SK-N-SH (cell line): ENCODE data around the gene ABHD2. TPM values are rescaled to one million over a fixed set of nuclear protein-coding genes. Genes with fewer than 3 reads are reported as not detected.

Source experiments
- CTCF ChIA-PET: fragments of 300-600, 350-600 bp; formaldehyde crosslinking; extraction: SDS; loops from one replicate; lab custom pipeline; 2021; lab: Yijun Ruan, JAX
- POLR2A ChIA-PET: fragments of 350-600 bp; sonication (Branson Sonifier 250); formaldehyde crosslinking; extraction: SDS; loops from one replicate; lab custom pipeline; 2020; ENCODE audit warnings: antibody characterized with exemption, inconsistent platforms; lab: Yijun Ruan, JAX
- DNase-seq: peaks from one replicate; pipeline ENCODE4 v3.0.0; 2012
- H2AFZ ChIP-seq: fragments of 200-600 bp; sonication (generic); 2 replicates; pipeline ENCODE4 v1.8.1; 2016; ENCODE audit warnings: antibody characterized with exemption, mild to moderate bottlenecking, low read depth
- H3F3A ChIP-seq: fragments of 200-600 bp; sonication (generic); replicated peaks from 2 replicates; pipeline ENCODE3; 2016; ENCODE audit warnings: antibody characterized with exemption, mild to moderate bottlenecking; ENCODE audit not compliant: insufficient read depth
- H3K27ac ChIP-seq, 2 experiments: fragments of 200-500 bp in 1 of 2; fragments of 200-600 bp in 1 of 2; sonication (Bioruptor generic) in 1 of 2; sonication (generic), shearing (Covaris generic) in 1 of 2; 2 replicates each; pipeline versions ENCODE4 v1.5.1 to v1.6.1; 2014 to 2016; ENCODE audit warnings: low read depth in 2 of 2, inconsistent platforms in 1 of 2, low read length in 1 of 2, mild to moderate bottlenecking in 1 of 2, mixed read lengths in 1 of 2
- H3K27me3 ChIP-seq: fragments of 200-600 bp; sonication (generic), shearing (Covaris generic); 2 replicates; pipeline ENCODE4 v1.6.1; 2016; ENCODE audit warnings: mixed run types; ENCODE audit not compliant: insufficient read depth
- H3K36me3 ChIP-seq, 2 experiments: fragments of 200-500 bp in 1 of 2; fragments of 200-600 bp in 1 of 2; sonication (Bioruptor generic) in 1 of 2; sonication (generic) in 1 of 2; replicated peaks in 1 of 2; 2 replicates each; pipeline versions ENCODE3 to v1.5.1; 2014 to 2016; ENCODE audit warnings: low read length in 1 of 2, mild to moderate bottlenecking in 1 of 2; ENCODE audit not compliant: insufficient read depth in 2 of 2, control insufficient read depth in 1 of 2
- H3K4me1 ChIP-seq, 2 experiments: fragments of 200-500 bp in 1 of 2; fragments of 200-600 bp in 1 of 2; sonication (Bioruptor generic) in 1 of 2; sonication (generic), shearing (Covaris generic) in 1 of 2; 2 replicates each; pipeline versions ENCODE4 v1.5.1 to v1.6.1; 2014 to 2016; ENCODE audit warnings: low read depth in 1 of 2, low read length in 1 of 2, mixed run types in 1 of 2; ENCODE audit not compliant: insufficient read depth in 2 of 2, control insufficient read depth in 1 of 2
- H3K4me2 ChIP-seq: fragments of 200-600 bp; sonication (generic), shearing (Covaris generic); 2 replicates; pipeline ENCODE4 v1.6.1; 2017; ENCODE audit warnings: mixed run types
- H3K4me3 ChIP-seq, 2 experiments: fragments of 200-500 bp in 1 of 2; fragments of 200-600 bp in 1 of 2; sonication (Bioruptor generic) in 1 of 2; sonication (generic), shearing (Covaris generic) in 1 of 2; 2 replicates each; pipeline versions ENCODE4 v1.5.1 to v1.8.1; 2014 to 2016; ENCODE audit warnings: low read depth in 2 of 2, inconsistent platforms in 1 of 2, low read length in 1 of 2, mild to moderate bottlenecking in 1 of 2, mixed read lengths in 1 of 2, moderate library complexity in 1 of 2
- H3K79me2 ChIP-seq: fragments of 200-600 bp; sonication (generic); 2 replicates; pipeline ENCODE4 v1.8.1; 2017; ENCODE audit warnings: mild to moderate bottlenecking; ENCODE audit not compliant: insufficient read depth
- H3K9ac ChIP-seq: fragments of 200-600 bp; sonication (generic); 2 replicates; pipeline ENCODE4 v1.6.1; 2017; ENCODE audit warnings: mixed run types
- H3K9me2 ChIP-seq: fragments of 200-600 bp; sonication (generic); 2 replicates; pipeline ENCODE4 v1.6.1; 2017; ENCODE audit warnings: mixed run types
- H3K9me3 ChIP-seq: fragments of 200-600 bp; sonication (generic); 2 replicates; pipeline ENCODE4 v1.6.1; 2017; ENCODE audit warnings: mixed run types, mild to moderate bottlenecking, moderate library complexity
- H4K20me1 ChIP-seq: fragments of 200-600 bp; sonication (generic); 2 replicates; pipeline ENCODE4 v1.6.1; 2017; ENCODE audit warnings: mild to moderate bottlenecking, mixed run types; ENCODE audit not compliant: insufficient read depth
- EP300 ChIP-seq, 2 experiments: IDR thresholded peaks; 2 replicates each; pipeline versions ENCODE4 v1.4.0 to v1.6.1; 2012; ENCODE audit warnings: borderline replicate concordance in 1 of 2, low read depth in 1 of 2, low read length in 1 of 2
- EZH2phosphoT487 ChIP-seq: fragments of 200-600 bp; sonication (generic); IDR thresholded peaks from 2 replicates; pipeline ENCODE4 v1.6.1; 2017; ENCODE audit warnings: low read depth, mixed run types, mild to moderate bottlenecking, antibody characterized with exemption, moderate library complexity, borderline replicate concordance
- FOXM1 ChIP-seq: IDR thresholded peaks from 2 replicates; pipeline ENCODE4 v1.4.0; 2012; ENCODE audit warnings: low read depth, mild to moderate bottlenecking
- GABPA ChIP-seq: IDR thresholded peaks from 2 replicates; pipeline ENCODE4 v1.4.0; 2012; ENCODE audit warnings: low read depth, mild to moderate bottlenecking
- GATA2 ChIP-seq: sonication (generic); formaldehyde crosslinking; IDR thresholded peaks from 2 replicates; pipeline ENCODE4 v1.5.0; 2020; ENCODE audit warnings: mild to moderate bottlenecking, missing genetic modification reagents
- IRF3 ChIP-seq: fragments of 150-350 bp; IDR thresholded peaks from 2 replicates; pipeline ENCODE4 v1.6.1; 2016; ENCODE audit warnings: mild to moderate bottlenecking, low read depth, low read length
- JUND ChIP-seq: IDR thresholded peaks from 2 replicates; pipeline ENCODE4 v1.4.0; 2012
- MAX ChIP-seq: IDR thresholded peaks from 2 replicates; pipeline ENCODE4 v1.4.0; 2012; ENCODE audit warnings: low read depth
- MEF2A ChIP-seq: IDR thresholded peaks from 2 replicates; pipeline ENCODE4 v1.4.0; 2012; ENCODE audit warnings: low read depth, borderline replicate concordance
- MXI1 ChIP-seq: IDR thresholded peaks from 2 replicates; pipeline ENCODE4 v1.6.1; 2012; ENCODE audit warnings: mild to moderate bottlenecking, low read depth, low read length, improper control_type of control experiment
- NFIC ChIP-seq: IDR thresholded peaks from 2 replicates; pipeline ENCODE4 v1.4.0; 2012; ENCODE audit warnings: borderline replicate concordance
- NRF1 ChIP-seq: IDR thresholded peaks from 2 replicates; pipeline ENCODE4 v1.6.1; 2012; ENCODE audit warnings: low read depth, mild to moderate bottlenecking, low read length
- RCOR1 ChIP-seq: fragments of 150-350 bp; IDR thresholded peaks from 2 replicates; pipeline ENCODE4 v1.6.1; 2017; ENCODE audit warnings: antibody characterized with exemption, low read length
- RFX5 ChIP-seq: IDR thresholded peaks from 2 replicates; pipeline ENCODE4 v1.6.1; 2012; ENCODE audit warnings: mild to moderate bottlenecking, improper control_type of control experiment, low read length
- RXRA ChIP-seq: IDR thresholded peaks from 2 replicates; pipeline ENCODE4 v1.4.0; 2012; ENCODE audit warnings: low read depth, mild to moderate bottlenecking, borderline replicate concordance
- SIN3A ChIP-seq: IDR thresholded peaks from 2 replicates; pipeline ENCODE4 v1.6.1; 2012; ENCODE audit warnings: low read depth, mild to moderate bottlenecking, low read length, moderate library complexity, borderline replicate concordance
- TCF12 ChIP-seq: IDR thresholded peaks from 2 replicates; pipeline ENCODE4 v1.4.0; 2012
- USF2 ChIP-seq: fragments of 150-350 bp; IDR thresholded peaks from 2 replicates; pipeline ENCODE4 v1.6.1; 2017; ENCODE audit warnings: antibody characterized with exemption, low read length, low read depth, borderline replicate concordance
- YY1 ChIP-seq: IDR thresholded peaks from 2 replicates; pipeline ENCODE4 v1.4.0; 2012; ENCODE audit warnings: low read depth, mild to moderate bottlenecking
- ZBTB33 ChIP-seq: IDR thresholded peaks from 2 replicates; pipeline ENCODE4 v1.4.0; 2012; ENCODE audit warnings: low read depth, borderline replicate concordance
- WGBS: methylation state at CpG from one replicate; pipeline ENCODE4 v1.1.6; 2017; ENCODE audit warnings: low lambda C conversion rate; 5-methylcytosine and 5-hydroxymethylcytosine counted together
- polyA plus RNA-seq, 3 experiments: library from polyadenylated mRNA; depleted of rRNA; stranded (reverse); fragments of >200 nt; gene quantifications; 2 replicates each; pipeline ENCODE4 v1.2.3, GENCODE V29; 2012
- TF ChIP-seq, protein P1 (sequence below): IDR thresholded peaks from 2 replicates; pipeline ENCODE4; 2012

Gene ABHD2
- polyA plus RNA-seq, 1 of the 3 experiments (the other 2 are of a cell fraction): 19.2 TPM

GRCh38 chr15:89072277-89072869, 15.9 kb upstream of the ABHD2 start:
- no peak overlapping the region for H2AFZ ChIP-seq
- no peaks in the 10 kb centered on the region for H3K27me3 ChIP-seq
- H3K9me3 ChIP-seq: no peaks in the 10 kb centered on the region
- H4K20me1 ChIP-seq: no peaks in the 10 kb centered on the region
- CTCF ChIA-PET: interaction anchor here (1.4 to 4.2 kb wide), 4 partner anchors 11 to 106 kb away, joined by 4 to 21 read pairs (median 14); no protein-coding TSS in a partner anchor
- H3K9me2 ChIP-seq: no peaks in the 10 kb centered on the region
- H3K79me2 ChIP-seq: no peaks in the 10 kb centered on the region
- H3F3A ChIP-seq: no peaks in the 10 kb centered on the region
- H3K27ac ChIP-seq: no peak overlapping the region
- no peak for DNase-seq
- no peak overlapping the region for H3K4me3 ChIP-seq
- TF ChIP-seq NRF1: no peak
- no peak for TF ChIP-seq MEF2A
- TF ChIP-seq, protein P1, sequence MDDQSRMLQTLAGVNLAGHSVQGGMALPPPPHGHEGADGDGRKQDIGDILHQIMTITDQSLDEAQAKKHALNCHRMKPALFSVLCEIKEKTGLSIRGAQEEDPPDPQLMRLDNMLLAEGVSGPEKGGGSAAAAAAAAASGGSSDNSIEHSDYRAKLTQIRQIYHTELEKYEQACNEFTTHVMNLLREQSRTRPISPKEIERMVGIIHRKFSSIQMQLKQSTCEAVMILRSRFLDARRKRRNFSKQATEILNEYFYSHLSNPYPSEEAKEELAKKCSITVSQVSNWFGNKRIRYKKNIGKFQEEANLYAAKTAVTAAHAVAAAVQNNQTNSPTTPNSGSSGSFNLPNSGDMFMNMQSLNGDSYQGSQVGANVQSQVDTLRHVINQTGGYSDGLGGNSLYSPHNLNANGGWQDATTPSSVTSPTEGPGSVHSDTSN: no peak
- H3K4me2 ChIP-seq: no peak overlapping the region
- no peak overlapping the region for H3K9ac ChIP-seq
- WGBS: 80% methylated on average over 3 of the region's 3 CpGs
- H3K36me3 ChIP-seq: no peaks in the 10 kb centered on the region
- no peaks in the 10 kb centered on the region for H3K4me1 ChIP-seq
- POLR2A ChIA-PET: no interaction called here

DNA sequence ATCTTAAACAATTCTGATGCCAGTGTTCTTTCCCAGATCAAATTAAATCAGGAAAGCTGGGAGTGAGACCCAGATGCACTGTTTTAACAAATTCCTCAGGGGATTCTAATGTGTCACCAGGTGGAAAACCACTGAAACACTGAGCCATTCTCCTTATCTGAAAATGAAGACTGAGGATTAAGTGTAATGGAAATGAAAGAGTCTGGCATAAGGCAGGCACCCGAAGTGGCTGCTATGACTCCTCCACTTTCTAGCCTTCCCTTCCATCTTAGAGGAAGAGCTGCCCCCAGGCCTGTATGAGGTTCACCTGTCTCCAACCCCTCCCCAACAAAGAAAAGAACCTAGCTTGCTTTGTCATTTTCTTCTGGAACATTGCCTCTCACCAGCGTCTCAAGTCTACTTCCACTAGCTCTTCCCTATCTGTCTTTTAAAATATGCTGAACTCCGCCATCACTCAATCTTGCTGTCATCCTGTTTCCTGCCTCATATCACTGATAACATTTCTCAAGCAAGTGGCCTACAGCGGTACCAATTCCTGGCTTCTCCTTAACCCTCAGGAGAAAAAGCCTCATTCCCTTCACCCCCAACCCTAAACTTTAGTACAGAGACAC, 13.7 kb upstream of the ABHD2 start:
- H3K9me3 ChIP-seq: no peaks in the 10 kb centered on the region
- ChIA-PET CTCF (interaction anchor here (0.7 to 4.2 kb wide), 6 partner anchors 16 to 103 kb away, joined by 3 to 21 read pairs (median 8); no protein-coding TSS in a partner anchor), POLR2A (no interaction called here)
- no peak overlapping the region for H2AFZ ChIP-seq
- TF ChIP-seq MAX: no peak
- no peak for TF ChIP-seq ZBTB33
- TF ChIP-seq JUND: no peak
- TF ChIP-seq GABPA: no peak
- no peak for TF ChIP-seq EP300 (IDR thresholded peaks at IDR 0.05; ENCODE audit: borderline replicate concordance in 1 of 2, low read depth in 1 of 2, low read length in 1 of 2)
- no peak for TF ChIP-seq NFIC
- no peak for TF ChIP-seq RFX5
- no peak for TF ChIP-seq FOXM1
- no peak for TF ChIP-seq RCOR1
- TF ChIP-seq USF2: no peak
- TF ChIP-seq IRF3: no peak
- TF ChIP-seq MXI1: no peak
- TF ChIP-seq EZH2phosphoT487: no peak
- TF ChIP-seq YY1: no peak
- no peak for TF ChIP-seq RXRA
- no peak for TF ChIP-seq MEF2A
- TF ChIP-seq TCF12: no peak
- TF ChIP-seq SIN3A: no peak
- TF ChIP-seq GATA2 (CRISPR knock-in tag): no peak
- TF ChIP-seq, protein P1: no peak
- no peaks in the 10 kb centered on the region for H3K27me3 ChIP-seq
- no peak overlapping the region for H3K9ac ChIP-seq
- H4K20me1 ChIP-seq: no peaks in the 10 kb centered on the region
- H3F3A ChIP-seq: no peaks in the 10 kb centered on the region
- no peaks in the 10 kb centered on the region for H3K79me2 ChIP-seq
- 89% methylated on average over 4 of the region's 4 CpGs for WGBS
- no peaks in the 10 kb centered on the region for H3K9me2 ChIP-seq
- no peaks in the 10 kb centered on the region for H3K4me1 ChIP-seq
- H3K4me3 ChIP-seq: no peak overlapping the region
- H3K36me3 ChIP-seq: no peaks in the 10 kb centered on the region
- no peak overlapping the region for H3K27ac ChIP-seq
- DNase-seq: no peak
- H3K4me2 ChIP-seq: no peak overlapping the region
